Left kidney (tissue), 8 donors: ENCODE results near the gene DAD1. TPM values are rescaled to one million over a fixed set of nuclear protein-coding genes. Genes with fewer than 3 reads are reported as not detected.
"Not testable (repeated sequence)": the region's sequence is repeated elsewhere in the genome, so short reads cannot be mapped to it uniquely, and the experiment has no call there.

Experiments used
- DNase-seq: peaks from one replicate; pipeline ENCODE4 v3.0.0-alpha.2; 2013
- long read RNA-seq, 8 donors: transcript quantifications; one replicate each; lab custom pipeline, GENCODE V29; 2026
- polyA plus RNA-seq: library from polyadenylated mRNA; unstranded; fragments of 120-200 nt; gene quantifications from one replicate; pipeline ENCODE4 v1.2.1, GENCODE V29; 2013; ENCODE audit not compliant: insufficient read length

DAD1 gene
- polyA plus RNA-seq: 232 TPM
- long read RNA-seq, donor 1, transcript DAD1-201 (3 exons, 731 nt): major isoform, 205 of 309 reads
- long read RNA-seq, donor 1, partial matches to known transcripts: 86 of 309 reads
- long read RNA-seq, donor 1, other reads (novel, unspliced or antisense): 15 of 309 reads
- long read RNA-seq, donor 2, transcript DAD1-201 (3 exons, 731 nt): major isoform, 168 of 192 reads
- long read RNA-seq, donor 2, partial matches to known transcripts: 23 of 192 reads
- long read RNA-seq, donor 2, other reads (novel, unspliced or antisense): 0 of 192 reads
- long read RNA-seq, donor 3, transcript DAD1-201 (3 exons, 731 nt): major isoform, 155 of 193 reads
- long read RNA-seq, donor 3, partial matches to known transcripts: 37 of 193 reads
- long read RNA-seq, donor 3, other reads (novel, unspliced or antisense): 0 of 193 reads
- long read RNA-seq, donor 4, transcript DAD1-201 (3 exons, 731 nt): major isoform, 28 of 50 reads
- long read RNA-seq, donor 4, partial matches to known transcripts: 22 of 50 reads
- long read RNA-seq, donor 4, other reads (novel, unspliced or antisense): 0 of 50 reads
- long read RNA-seq, donor 5, transcript DAD1-201 (3 exons, 731 nt): major isoform, 339 of 392 reads
- long read RNA-seq, donor 5, transcript DAD1-204 (2 exons, 441 nt): minor isoform, 6 of 392 reads
- long read RNA-seq, donor 5, partial matches to known transcripts: 47 of 392 reads
- long read RNA-seq, donor 5, other reads (novel, unspliced or antisense): 0 of 392 reads
- long read RNA-seq, donor 6, transcript DAD1-201 (3 exons, 731 nt): major isoform, 226 of 304 reads
- long read RNA-seq, donor 6, partial matches to known transcripts: 77 of 304 reads
- long read RNA-seq, donor 6, other reads (novel, unspliced or antisense): 0 of 304 reads
- long read RNA-seq, donor 7, transcript DAD1-204 (2 exons, 441 nt): minor isoform, 7 of 378 reads
- long read RNA-seq, donor 7, transcript DAD1-201 (3 exons, 731 nt): major isoform, 297 of 378 reads
- long read RNA-seq, donor 7, partial matches to known transcripts: 73 of 378 reads
- long read RNA-seq, donor 7, other reads (novel, unspliced or antisense): 0 of 378 reads
- long read RNA-seq, donor 8, transcript DAD1-201 (3 exons, 731 nt): major isoform, 88 of 98 reads
- long read RNA-seq, donor 8, partial matches to known transcripts: 8 of 98 reads
- long read RNA-seq, donor 8, other reads (novel, unspliced or antisense): 0 of 98 reads

DNA sequence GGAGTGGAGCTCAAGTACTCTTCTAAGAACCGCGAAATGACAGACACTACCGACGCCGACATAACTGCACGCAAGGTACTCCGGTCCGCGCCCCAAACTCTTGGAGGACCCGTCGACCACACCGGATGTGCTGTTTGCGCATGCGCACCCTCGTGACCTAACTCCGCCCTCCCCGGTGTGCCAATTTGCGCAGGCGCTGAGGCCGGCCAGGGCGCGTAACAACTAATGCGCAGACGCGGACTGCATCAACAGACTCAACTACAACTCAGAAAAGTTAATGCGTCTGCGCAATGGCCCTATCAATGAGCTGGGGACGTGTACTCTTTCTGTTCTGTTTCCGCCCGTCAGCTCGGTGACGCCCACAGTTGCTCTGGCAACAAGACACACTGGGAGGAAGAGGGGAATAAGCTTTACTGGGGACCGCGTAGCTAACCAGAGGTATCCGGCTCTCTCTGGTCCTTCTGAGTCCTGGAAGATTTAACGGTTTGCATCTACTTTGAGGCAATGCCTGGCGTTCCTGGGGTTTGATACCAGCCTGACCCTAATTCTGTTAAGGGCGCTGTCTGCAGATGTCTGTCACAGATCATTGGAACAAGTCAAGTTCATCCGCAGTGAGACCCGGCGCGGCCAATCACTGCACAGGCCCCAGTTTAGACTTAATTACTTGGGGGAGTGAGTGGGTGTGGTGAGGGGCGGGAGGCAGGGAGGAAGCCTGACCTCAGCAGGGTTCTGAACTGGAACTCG lies at the start of gene DAD1:
Gene DAD1, minus strand, starts transcription at position 129 of the 744 bp plus-strand sequence. Its CDS starts 67 bp downstream, at position 62.
- DNase-seq: peak; percentile 100

DNA sequence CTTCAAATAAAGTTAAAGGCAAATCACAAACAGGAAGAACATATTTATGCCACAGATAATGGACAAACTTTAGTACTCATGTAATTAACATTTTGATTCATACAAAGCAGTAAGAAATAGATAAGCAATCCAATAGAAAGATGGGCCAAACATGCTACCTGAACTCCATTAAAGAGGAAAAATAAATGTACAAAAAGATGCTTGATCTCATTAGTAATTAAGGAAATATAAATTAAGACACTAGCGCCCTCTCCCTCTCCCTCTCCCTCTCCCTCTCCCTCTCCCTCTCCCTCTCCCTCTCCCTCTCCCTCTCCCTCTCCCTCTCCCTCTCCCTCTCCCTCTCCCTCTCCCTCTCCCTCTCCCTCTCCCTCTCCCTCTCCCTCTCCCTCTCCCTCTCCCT lies 47.0 kb upstream of the DAD1 start:
- DNase-seq: not testable (repeated sequence)

DNA sequence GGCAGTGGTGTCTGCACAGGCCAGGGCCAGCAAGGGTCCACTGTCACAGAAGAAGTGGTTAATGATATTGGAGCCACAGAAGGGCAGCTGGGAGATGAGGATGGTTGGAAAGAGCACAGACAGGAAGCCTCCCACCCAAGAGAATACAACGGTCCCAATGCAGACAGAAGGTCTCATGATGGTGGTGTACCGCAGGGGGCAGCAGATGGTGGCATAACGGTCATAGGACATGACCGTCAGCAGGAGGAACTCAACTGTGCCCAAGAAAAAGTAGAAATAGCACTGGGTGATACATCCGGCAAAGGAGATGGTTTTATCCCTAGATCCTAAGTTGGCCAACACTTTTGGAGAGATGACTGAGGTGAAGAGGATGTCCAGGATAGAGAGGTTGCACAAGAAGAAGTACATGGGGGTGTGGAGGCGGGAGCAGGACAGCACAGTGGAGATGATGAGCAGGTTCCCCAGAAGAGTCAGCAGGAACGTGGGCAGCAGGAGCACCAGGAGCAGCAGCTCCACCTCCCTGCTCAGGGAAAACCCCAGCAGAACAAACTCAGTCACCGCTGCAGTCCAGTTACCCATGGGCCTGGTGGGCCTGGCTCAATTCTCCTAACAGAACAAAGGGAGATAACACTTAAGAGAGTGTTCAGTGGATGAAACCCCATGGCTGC lies 45.3 kb upstream of the DAD1 start:
- no peak for DNase-seq

DNA sequence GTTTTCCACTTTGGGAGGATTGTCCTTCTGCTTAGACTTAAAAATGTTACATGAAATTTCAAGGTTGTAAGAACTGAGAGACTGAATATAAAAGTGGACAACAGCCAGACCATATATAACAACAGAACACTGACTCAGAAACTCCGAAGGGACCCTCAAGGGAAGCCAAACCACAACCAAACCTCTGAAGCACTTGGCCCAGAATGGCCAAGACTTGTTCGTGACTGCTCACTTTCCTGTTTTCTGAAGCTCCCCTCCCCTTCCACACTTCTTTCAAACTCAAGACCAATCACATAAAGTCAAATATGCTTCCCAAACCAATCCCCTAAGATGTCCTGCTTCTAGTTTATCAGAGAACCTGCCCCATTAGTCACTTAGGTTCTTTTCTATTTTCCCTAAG lies 41.5 kb upstream of the DAD1 start:
- DNase-seq: no peak

DNA sequence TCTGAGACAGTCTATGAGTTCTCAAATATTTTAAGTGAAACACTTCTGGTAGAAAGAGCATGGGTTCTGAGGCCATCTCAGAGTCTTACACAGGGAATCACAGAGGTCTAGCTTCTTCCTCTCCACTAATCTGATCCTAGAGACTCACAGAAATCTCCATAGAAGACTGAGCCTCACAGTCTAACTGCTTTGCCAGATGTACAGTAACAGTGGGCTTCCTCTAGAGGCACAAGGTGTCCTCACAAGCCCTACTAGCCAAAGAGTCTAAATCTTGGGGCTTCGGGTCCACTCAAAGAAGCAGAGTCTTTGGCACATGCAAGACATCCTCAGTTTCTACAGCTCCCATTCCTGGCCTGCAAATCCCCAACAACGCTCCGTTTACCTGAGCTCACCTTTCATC lies 41.0 kb upstream of the DAD1 start:
- no peak for DNase-seq

DNA sequence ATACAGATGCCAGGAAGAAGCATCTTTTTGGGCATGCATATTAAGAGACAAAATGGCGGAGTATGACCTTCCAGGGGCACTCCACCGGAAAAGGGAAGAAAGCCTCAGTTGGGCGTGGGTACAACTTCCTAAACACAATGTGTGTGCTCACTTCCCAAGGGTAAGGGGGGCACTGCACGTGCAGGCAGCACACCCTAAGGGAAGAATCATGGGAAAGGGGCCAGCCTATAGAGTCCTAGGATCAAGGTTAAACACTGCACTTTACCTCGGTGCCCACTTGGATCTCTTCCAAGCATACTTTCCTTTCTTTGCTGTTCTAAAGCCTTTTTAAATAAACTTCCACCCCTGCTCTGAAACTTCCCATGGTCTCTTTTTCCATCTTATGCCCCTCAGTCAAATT lies 40.3 kb upstream of the DAD1 start:
- no peak for DNase-seq

DNA sequence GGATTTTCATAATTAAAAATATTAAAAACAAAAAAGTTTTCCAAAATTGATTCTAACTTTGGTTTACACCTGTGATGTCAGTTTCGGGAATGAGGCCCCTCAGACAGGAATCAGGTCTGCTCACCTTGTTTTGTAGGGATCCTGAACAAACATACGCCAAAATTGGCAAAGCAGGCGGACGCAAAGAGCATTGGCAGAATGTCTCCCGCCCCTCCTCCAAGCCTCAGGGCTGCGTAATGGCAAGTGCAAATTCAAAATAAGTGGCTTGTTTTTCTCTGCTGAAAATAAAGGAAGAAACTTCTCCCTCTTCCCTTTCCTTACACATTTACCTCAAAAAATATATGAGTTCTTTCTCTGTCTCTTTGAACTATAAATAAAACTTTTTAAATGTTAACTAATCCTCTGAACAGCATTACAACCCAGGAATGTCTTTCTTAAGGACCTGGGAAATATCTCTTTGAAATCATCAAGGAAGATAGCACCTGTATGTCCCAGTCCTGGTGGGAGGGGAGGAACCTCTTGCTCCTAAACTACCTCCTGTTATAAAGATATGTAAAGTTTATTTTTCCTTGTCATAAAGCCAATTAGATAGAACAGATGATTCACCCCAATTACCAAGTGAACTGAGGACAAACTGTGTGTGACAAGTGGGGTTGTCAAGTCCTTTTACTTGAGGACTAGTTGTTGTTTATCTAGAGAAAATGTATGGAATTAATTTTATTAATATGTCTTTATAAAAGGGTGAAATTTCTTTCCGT lies 38.7 kb upstream of the DAD1 start:
- no peak for DNase-seq

DNA sequence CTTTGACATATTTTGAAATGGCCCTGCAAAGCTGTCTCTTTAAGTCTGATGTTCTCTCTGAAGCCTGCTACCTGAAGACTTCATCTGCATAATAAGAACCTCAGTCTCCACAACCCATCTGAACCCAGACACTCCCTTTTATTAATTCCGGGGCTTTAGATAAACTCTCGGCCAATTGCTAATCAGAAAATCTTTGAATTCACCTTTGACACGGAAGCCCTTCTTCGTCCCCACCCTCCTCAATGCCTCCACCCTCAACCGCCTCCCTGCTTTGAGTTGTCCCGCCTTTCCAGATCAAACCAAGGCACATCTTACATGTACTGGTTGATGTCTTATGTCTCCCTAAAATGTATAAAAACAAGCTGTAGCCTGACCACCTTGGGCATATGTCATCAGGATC lies 37.6 kb upstream of the DAD1 start:
- no peak for DNase-seq

DNA sequence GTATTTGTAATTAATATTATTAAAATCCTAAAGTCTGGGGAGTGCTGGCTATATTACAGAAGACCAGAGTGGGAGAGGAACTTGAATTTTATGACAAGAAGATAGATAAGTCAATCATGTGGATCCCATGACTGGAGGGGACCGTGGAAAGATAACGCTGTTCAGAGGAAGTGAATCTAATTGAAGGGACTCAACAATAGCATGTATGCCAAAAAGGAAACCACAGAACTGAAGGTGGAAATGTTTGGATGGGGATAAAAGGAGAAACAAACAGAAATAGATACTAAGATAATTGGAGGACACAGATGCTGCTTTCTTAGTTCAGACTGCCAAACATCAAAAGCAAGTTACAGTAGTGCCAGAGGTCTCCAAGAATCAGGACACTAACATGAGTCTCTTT lies 34.0 kb upstream of the DAD1 start:
- no peak for DNase-seq

DNA sequence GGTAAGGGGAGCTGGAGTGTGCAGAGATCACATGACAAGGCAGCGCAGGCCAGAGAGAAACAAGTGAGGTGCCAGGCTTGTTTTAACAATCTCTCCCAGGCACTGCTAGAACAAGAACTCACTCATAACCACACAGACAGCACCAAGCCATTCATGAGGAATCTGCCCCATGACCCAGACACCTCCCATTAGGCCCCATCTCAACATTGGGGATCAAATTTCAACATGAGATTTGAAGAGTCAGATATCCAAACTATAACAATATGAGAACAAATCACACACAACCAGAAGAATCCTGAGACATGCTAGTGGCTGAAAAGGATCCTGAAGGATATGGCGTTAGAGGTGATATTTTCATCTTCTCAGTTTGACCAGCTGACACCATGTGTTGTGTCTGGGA lies 33.2 kb upstream of the DAD1 start:
- DNase-seq: no peak

DNA sequence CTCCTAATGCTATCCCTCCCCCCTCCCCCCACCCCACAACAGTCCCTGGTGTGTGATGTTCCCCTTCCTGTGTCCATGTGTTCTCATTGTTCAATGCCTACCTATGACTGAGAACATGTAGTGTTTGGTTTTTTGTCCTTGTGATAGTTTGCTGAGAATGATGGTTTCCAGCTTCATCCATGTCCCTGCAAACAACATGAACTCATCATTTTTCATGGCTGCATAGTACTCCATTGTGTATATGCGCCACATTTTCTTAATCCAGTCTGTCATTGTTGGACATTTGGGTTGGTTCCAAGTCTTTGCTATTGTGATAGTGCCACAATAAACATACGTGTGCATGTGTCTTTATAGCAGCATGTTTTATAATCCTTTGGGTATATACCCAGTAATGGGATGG lies 26.7 kb upstream of the DAD1 start:
- not testable (repeated sequence) for DNase-seq

DNA sequence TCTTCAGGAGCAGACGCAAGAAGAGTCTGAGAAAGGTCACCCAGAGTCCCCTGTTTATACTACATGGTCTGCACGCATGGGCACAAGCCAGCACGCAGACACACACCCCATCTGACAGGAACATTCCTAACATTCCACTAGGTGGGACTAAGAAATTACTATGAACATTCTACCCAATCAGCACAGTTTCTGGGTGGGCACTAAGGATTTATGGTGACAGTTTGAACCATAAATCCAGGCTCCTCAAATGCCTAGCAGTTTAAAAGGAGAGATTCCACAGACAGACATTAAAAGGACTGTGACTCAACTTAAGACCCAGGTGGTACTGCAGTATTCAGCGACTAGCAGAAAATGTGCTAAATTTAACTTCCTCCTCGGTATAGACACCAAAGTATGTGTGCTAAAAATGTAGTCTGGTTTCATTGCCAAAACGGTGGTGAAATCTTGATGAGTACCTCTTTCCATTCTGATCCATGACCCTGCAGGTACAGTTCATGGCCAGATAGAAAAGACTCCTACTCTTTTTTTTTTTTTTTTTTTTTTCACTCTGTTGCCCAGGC lies 25.3 kb upstream of the DAD1 start:
- peak; percentile 89 for DNase-seq

DNA sequence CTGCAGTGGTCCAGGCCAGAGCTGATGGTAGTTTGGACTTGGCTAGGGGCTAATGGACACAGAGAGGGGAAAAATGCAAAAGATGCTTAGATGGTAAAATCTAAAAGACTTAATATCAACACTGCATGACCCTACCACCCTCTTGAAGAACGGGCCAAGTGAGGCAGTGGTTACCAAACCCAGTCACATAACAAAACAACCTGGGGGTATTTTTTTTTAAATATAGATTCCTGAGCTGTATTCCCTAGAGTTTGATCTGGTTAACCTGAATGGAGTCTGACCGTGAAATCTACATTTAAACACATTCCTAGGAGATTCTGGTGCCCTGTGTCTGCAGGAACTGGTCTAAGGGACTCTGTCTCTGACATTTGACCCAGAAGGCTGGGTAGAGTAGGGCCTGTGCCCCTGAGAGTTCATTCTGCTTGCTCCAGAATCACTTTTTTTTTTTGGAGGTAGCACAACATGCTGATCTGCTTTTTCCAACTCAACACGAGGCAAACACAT lies 24.8 kb upstream of the DAD1 start:
- no peak for DNase-seq

DNA sequence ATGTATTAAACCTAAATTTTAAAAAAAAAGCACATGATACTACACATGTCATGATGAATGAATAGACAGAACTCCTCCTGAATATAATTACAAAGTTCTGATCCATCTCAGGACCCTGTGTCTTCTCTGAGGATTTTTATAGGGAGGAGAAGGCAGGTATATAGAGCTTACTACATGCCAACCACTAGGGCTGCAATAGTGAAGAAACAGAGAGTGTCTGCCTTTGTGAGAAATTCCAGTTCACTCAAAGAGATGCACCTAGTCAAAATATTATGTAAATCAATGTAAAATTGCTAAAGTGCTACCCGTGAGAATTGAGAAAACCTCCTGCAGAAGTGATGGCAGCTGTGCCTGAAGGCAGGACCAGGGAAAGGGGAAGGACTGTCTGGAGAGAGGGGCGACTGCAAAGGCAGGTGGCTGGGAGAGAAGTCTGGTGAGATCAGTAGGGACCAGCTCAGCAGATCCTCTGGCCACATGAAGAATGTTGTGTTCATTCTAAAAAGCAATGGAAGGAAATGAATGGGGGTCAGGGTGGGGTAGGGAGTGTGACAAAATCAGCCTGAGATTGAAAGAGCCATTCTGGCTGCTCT lies 24.2 kb upstream of the DAD1 start:
- no peak for DNase-seq

DNA sequence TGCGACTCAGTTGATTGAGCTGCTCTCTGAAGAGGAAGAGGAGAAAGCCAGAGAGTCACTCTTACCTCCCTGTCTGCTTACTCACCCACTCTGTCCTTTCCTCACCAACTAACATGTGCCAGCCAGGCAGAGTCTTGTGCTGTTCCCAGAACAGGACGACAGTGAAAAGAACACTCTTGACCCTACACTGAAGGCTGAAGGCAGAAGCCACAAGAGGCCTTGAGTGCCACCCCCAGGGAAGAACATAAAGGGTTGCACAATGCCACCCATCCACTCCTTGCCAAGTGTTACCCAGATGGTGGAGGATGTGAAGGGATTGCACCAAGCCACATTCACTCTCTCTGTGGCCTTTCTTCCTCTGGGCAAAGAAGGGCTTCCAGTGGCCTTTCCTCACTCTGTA lies 21.9 kb upstream of the DAD1 start:
- no peak for DNase-seq

DNA sequence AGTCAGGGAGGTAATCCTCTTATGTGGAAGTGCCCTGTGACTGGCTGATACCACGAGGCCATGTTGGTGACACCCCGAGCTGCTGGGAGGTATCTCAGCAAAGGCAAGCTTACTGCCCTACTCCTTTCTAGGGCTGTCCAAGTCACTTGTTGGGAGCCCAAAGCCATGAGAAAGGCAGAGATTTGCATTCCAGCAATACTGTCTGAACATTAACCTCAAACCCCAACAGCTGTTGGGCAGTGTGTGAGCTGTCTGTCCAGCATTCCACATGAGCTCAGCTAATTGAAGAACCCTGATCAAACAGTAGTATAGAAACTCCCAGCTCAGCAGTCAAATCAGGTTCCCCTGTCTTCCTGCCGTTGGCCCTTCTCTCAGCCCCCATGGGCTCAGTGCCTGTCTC lies 18.3 kb upstream of the DAD1 start:
- no peak for DNase-seq

DNA sequence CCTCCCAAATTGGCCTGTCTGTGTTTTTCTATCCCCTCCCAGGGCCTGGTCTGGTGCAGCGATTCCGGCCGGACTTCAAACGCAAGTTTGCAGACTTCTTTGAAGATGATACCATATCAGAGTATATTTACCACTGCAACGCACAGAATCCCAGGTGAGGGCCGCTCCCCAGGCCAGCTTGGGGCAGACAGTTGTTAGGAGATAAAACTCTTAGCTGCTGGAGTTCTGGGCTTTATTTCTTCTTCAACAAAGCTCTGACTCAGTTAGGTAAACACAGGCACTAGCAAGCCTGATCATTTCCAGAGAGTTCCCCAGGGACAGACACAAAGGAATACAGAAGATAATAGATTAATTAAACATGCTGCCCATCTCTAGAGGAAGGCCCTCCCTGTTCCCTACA lies 17.4 kb upstream of the DAD1 start:
- no peak for DNase-seq

DNA sequence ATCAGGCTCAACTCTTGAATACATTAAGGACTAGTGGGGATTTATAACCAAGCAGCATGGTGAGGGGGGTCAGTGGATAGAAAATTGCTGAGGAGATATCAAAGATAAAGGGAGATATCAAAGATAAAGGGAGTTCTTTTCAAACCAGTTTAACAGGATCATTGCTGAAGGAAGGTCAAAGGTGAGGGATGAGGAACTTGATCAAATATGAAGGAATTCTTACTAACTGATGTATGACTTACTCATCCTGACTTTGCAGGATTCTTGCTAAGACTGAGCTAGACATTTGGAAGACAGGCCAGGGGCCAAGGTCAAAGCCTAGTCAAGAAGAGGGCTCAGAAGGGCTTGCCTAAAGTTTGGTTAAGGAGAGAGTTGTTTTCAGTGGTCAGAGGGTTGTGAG lies 13.8 kb upstream of the DAD1 start:
- no peak for DNase-seq

DNA sequence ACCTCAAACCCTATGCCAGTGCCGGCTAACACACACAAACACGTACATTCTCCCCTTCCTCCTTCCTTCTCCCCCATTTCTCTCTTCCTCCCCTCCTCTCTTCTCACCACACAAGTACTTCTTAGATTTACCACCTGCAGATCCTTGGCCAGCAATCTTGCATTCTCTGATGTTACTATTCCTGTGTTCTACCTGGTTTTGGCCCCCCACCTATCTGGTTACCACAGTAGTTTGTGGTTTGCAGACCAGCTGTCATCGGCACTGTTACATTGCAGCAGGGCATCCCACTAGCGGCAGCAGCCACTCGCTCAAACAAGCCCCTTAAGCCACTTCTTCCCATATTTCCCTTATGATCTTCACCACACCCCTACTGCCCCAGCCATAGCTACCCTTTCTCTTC lies 13.0 kb upstream of the DAD1 start:
- DNase-seq: no peak

DNA sequence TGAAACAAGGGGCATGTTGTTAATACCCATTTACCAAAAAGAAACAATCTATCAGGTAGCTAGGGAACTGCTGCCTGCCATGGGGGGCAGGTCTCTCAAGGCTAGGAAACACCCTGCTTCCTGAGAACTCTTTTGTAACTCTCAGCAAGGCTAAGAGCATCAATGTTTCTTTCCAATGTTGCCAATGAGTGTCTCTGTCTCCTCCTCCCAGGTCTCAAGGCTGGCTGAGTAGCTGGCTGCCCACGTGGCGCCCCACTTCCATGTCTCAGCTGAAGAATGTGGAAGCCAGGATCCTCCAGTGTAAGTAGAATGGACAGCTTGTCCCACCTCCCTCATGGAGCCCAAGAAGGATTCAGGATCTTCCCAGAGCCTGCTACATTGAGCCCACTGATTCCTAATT lies 12.4 kb upstream of the DAD1 start:
- no peak for DNase-seq
